Measurements from ENCODE around the gene CCDC57.

CCDC57 gene

DNA sequence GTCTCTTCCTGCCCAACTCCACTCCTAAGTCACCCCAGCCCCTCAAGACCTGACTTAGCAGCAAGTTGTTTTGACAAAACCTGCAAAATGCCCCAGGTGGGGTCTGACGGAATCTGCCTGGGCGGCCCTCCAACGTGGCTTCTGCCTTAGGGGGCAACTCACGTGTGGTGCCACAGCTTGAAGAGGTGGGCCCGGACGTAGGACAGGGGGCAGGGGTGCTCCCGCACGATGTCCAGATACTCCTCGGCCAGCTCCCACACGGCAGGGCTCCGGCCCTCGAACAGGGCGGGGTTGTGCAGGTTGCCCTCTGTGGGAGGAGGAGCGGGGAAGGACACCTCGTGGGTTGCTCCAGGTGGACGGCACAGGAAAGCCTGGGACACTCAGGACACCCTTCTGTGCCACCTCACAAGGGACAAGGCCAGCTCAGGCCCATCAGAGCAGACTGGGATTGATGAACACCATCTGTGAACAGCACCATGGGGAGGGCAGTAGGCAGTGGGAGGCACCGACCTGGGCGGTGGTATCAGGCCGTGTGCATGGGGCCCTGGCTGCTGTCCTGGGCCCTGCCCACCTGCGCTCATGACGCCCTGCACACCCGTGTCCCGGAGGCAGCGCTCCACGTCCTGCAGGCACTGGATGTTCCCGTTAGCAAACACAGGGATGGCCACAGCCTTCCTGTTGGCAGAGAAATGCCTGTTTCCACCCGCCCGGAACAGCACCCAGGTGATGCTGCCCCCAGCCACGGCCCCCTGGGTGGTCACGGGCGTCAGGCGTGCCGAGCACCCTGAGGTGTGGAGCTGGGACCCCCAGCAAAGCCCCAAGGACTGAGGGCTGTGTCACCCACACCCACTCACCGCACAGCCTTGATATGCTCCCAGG is 151.4 kb downstream of the CCDC57 start:
- DNase-seq (ENCODE audit: low read depth) = no peak

DNA sequence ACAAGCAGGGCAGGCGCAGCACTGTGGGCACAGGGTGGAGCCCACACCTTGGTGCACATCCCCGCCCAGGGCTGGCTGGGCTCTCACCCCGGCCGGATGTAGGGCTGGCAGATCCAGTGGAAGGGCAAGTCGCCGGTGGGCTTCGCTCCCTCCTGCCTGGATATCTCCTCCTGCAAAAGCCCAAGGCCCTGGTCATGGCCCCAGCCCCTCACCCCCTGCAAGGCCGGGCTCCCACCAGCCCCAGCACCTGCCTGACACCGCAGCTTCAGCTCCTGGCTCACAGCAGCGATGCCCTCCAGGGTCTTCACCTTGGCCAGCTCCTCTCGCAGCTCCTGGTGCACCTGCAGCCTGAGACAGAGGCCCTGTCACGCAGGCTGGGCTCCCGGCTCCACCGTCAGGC is 152.0 kb downstream of the CCDC57 start:
- DNase-seq (ENCODE audit: low read depth) = no peak

DNA sequence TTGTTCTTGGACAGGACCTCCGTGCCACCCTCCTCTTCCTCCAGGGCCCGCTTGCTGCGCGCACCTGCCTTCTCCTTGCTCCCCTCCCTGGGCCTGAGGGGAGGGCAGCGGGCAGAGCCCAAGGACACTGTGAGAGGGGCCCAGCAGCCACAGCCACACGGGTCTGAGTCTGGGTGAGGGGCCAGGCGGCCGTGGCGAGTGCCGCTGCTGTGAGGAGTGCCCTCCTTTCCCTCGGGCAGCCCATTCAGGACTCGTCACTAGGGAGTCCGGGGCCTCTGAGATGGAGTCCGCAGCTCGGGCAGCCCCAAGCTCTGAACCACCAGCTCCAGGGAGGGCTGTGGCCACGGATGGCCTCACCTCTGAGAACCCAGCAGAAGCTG is 152.7 kb downstream of the CCDC57 start:
- DNase-seq (ENCODE audit: low read depth) = no peak

DNA sequence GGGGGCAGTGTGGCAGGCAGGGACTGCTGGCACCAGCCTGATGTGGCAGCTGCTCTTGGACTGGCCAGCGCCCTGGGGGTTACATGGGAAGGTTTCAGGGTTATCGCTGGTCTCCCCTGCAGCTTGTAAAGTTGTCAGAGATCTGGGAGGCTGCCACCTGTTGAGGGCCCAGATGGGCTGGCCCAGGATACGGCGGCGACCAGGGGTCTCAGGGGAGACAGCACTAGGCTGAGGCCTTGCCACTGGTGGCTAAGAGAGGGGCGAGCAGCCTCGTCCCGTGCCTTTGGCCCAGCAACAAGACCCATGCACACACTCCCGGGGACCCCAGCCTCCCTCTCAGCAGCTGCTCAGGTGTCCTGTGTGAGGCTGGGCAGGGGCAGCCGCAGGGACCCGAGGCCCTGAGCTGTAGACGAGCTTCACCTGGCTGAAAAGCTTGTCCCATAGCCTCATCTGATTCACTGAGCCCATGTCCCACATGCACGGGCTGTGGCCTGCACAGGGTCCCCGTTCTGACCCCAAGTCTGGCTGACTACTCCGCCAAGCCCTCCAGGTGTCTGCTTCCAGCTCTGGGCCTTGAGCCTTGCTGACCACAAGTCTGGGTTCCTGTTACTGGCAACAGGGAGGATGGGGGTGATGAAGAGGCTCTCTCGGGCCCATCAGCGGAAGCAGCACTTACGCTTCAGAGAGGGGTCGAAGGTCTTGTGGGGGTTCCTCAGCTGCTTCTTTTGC is 153.2 kb downstream of the CCDC57 start:
- DNase-seq (ENCODE audit: low read depth) = no peak

DNA sequence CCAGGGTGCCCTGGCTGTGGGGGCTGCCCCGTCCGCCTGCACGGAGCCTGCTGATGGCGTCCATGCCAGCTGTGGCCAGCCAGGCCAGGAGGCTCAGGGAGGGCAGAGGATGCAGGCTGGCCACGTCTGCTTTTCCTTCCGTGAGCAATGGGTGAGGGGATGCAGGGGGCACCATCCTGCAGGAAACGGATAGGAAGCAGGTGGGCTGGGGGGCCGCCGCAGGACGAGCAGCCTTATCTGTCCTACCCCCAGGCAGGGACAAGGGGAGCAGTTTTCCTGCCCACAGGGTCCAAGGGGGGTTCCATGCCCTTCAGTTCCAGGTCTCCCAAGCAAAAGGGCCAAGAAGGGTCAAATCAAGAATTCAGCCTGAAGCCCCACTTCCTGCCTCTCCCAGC is 153.8 kb downstream of the CCDC57 start:
- no peak for DNase-seq (ENCODE audit: low read depth)

DNA sequence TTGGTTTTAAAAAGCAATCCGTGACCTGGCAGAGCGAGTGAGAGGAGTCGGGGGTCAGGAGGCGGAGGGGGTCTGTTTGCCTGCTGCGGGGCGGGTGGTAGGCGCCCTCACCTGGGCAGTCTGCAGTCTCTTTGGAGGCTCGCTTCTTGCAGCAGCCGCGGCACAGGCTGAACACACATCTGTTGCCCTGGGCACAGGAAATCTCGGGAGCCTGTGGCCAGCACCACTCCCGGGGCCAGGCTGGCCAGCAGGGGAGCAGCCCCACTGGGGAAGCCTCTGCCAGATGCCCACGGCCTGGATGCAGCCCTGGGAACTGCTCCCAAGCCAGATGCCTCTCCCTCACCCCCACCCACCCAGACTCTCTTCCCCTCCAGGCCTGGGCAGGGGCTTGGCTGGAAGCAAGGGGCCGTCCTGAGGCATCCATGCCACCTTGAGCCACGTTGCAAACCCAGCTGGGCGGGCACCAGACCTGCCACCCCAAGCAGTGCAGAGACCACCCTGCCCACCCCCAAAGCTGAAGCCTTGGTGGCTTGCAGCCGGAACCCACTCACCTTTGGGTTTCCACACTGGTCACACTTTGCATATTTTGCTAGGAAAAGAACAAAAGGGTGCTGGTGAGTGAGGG is 154.3 kb downstream of the CCDC57 start:
- DNase-seq (ENCODE audit: low read depth) = no peak

DNA sequence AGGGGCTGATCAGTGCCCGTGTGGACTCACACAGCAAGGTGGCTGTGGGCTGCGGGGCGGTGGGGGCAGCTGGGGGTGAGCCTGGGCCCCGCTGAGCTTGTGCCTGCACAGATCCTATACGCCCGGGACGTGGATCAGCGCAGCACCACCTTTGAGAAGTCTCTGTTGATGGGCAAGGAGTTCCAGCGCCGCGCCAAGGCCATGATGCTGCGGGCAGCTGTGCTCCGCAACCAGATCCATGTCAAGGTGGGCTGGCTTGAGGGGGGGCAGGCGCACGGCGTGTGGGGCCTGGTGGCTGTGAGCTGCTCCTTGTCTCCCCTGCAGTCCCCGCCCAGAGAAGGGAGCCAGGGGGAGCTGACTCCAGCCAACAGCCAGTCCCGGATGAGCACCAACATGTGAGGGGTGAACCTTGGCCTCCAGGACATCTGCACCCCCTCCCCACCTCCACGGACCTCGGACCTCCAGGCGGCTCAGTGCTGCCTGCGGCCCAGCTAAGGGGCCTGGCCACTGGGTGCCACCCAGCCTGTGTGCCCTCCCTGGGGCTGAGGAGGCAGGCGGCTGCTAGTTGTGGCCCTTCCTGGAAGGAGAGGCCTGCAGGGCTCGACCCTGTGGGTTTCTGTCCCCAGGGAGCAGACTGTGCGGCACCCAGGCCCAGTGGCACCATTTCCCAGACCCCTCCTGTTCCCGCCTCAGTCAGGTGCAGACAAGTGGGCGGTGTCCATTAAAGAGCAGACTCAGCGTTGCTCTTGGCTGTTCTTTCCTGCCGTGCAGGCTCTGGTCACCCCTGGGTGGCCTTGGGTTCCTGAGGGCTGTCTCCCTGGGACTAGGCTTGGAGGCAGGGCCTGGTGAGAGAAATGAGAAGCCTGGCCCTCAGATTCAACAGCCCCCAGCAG is 155.7 kb downstream of the CCDC57 start:
- no peak for DNase-seq (ENCODE audit: low read depth)

DNA sequence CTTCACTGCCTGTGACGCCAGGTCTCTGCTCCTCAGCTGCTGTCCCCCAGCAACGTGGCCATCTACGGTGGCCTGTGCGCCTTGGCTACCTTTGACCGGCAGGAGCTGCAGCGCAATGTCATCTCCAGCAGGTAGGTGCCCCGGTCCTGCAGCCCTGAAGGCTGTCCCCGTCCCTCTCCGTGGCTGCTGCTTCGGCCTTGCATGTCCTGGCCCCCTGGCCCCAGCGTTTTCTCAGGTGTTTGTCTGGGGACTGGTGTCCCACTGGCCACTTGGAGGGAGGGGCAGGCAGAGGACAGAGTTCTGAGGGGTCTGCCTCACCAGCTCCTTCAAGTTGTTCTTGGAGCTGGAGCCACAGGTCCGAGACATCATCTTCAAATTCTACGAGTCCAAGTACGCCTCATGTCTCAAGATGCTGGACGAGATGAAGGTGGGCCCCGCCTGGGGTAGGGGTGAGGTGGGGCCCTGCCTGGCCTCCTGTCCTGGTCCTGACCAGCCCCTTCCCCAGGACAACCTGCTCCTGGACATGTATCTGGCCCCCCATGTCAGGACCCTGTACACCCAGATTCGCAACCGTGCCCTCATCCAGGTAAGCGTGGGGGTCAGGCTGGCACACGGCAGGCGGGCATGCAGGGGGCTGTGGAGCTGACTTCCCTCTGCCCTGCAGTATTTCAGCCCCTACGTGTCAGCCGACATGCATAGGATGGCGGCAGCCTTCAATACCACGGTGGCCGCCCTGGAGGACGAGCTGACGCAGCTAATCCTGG is 156.5 kb downstream of the CCDC57 start:
- DNase-seq (ENCODE audit: low read depth) = no peak

DNA sequence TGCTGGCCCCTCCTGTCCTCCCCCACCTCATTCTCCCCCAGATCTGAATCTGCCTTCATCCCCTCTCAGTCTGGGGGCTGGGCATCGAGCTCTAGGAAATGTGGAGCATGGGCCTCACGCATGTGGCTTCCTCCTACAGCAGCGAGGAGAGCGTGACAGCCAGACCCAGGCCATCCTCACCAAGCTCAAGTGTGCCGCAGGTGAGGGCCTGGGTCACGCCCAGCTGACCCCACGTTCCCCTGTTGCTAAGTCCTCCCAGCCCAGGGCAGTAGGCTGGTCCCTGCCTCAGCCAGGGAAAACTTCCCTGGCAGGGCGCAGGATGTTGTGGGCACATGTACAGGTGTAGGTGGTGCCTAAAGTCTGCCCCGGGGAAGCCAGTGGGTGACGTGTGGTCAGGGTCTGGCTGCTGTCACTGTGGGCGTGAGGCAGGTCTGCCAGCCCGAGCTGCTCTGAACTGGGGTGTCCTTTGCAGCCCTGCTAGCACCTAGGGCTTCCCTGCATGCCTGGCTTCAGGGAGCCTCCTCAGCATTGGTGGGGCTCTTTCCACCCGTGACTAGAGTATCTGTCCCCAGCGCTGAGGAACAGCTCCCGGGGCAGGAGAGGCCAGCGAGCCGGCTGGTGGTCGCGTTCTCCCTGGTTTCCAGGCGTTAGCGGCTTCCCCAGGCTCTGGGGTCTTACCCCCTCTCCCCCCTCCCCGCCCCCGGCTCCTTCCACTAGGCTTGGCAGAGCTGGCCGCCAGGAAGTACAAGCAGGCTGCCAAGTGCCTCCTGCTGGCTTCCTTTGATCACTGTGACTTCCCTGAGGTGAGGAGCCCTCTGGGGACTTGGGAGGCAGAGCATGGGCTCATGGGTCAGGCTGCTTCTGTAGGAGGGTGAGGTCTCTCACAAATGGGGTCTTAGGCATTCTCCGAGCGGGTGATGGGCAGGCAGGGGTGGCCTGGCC is 157.3 kb downstream of the CCDC57 start:
- no peak for DNase-seq (ENCODE audit: low read depth)

DNA sequence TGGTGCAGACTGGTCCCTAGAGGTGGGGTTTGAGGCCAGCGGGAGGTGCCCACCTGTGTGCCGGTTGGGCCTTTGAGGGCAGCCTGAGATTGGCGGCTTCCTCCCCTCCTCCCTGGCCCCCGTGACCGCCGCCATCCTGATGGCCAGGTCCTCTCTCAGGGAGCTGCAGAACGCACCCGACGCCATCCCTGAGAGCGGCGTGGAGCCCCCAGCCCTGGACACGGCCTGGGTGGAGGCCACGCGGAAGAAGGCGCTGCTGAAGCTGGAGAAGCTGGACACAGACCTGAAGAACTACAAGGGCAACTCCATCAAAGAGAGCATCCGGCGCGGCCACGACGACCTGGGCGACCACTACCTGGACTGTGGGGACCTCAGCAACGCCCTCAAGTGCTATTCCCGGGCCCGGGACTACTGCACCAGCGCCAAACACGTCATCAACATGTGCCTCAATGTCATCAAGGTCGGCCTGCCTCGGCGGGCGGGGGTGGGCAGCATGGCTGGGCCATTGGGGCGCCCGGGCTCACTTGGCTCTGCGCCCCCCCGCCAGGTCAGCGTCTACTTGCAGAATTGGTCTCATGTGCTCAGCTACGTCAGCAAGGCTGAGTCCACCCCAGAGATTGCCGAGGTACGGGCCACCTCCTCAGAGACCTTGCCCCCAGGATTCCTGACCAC is 158.2 kb downstream of the CCDC57 start:
- DNase-seq (ENCODE audit: low read depth) = no peak

DNA sequence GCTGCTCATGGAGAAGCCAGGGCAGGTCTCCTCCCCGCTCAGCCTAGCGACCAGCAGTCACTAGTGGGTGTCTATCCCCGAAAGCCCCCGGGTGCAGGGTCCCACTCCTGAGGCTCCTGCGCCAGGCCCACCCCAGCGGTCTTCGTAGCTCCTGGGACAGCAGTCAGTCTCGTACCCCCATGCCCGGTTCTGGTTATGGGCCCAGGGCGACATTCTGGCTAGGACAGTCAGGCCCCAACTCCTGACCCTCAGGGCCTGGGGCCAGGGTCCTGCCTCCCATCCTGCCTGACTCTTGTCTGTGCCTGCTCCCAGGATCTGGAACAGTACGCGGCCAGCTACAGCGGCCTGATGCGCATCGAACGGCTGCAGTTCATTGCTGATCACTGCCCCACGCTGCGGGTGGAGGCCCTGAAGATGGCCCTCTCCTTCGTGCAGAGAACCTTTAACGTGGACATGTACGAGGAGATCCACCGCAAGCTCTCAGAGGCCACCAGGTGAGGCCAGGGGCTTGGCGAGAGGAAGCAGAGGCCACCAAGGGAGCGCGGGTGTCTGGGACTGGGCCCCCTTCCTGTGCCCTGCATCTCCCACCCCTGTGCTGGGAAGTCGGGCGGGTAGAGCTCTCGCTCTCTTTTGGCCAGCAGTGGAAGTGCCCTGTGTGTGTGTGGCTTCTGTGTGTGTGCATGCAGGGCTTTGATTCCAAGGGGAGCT is 158.9 kb downstream of the CCDC57 start:
- no peak for DNase-seq (ENCODE audit: low read depth)

DNA sequence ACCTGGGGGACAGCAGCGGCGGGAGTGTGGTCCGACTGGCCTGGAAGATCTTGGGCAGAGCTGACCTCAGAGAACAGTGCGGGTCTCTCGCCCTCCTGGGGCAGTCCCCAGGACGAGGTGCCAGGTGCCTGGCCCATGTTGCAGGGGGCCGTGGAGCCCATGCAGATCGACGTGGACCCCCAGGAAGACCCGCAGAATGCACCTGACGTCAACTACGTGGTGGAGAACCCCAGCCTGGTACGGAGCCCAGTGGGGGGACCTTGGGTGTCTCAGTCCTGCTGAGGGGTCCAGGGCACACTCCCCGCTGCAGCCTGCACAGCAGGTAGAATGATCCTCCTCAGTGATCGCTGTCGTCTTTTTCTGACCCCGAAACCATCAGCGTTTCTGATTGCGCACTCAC is 159.5 kb downstream of the CCDC57 start:
- no peak for DNase-seq (ENCODE audit: low read depth)

DNA sequence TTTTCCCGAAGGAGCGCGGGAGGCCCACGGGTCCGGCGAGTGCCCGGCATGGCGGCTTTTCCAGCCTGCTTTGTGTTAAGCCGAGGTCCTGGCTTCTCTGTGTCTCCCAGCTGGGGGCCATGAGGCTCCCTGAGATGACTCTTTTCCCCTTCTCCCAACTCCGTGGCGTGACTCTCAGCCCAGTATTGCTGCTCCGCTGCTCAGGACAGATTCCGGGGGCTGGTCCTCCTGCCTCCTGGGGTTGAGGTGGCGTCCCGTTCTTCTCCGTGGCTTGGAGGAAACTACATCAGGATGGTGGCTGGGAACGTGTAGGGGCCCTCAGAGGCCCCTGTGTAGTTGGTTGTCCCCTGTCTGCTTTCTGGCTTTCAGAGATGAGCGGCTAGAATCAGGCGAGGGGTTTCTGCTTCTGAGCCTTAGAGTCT is 160.0 kb downstream of the CCDC57 start:
- no peak for DNase-seq (ENCODE audit: low read depth)

DNA sequence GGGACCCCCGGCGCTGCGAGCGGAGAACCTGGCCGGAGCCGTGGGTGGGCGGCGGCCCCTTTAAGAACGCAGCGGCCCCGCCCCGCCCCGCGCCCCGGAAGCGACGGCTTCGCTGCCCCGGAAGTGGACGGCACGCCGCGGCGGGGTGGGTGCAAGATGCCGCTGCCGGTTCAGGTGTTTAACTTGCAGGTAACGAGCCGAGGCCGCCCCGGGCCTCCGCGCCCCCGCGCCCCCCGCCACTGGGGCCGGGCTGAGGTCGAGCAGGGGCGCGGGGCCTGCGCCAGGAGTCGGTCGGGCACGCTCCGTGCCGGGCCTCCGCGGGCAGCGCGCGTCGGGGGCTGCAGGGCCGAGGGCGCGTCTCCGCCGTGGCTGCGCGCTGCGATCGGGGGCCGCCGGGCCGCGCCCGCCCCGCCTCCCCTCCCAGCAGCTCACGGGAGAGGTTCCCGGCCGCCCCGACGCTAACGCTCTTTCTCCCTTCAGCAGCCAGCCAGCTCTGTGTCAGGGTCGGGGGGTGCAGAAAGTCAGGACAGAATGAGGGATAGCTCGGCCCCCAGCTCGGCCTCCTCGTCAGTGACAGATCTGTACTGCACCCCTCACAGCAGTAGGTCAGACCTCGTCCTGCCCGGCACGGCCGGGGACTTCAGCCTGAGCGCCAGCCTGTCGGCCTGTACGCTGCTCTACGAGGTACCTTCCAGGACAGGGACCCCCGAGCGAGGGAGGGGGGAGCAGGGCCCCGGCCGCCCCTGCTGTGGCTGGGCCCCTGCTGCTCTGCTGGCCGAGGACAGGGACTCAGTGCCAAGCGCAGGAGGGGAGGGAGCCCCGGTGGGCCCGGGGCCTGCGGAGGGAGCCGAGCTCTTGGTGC is 160.6 kb downstream of the CCDC57 start, which contains the start of the genes GPS1 and RFNG:
GPS1 (plus strand) TSS at position 123 of the 862 bp plus-strand sequence; CDS start at position 157, 34 bp downstream.
RFNG (minus strand) TSS at position 36 of the 862 bp plus-strand sequence. CDS start 45 bp downstream, outside the sequence.
- DNase-seq (ENCODE audit: low read depth) = no peak
